K562 treated with DMSO at 1 percent for 12 hours (cell line): Measurements from ENCODE around the gene IFT81. TPM values are rescaled to one million over a fixed set of nuclear protein-coding genes. Genes with fewer than 3 reads are reported as not detected.

ENCODE experiments used
- total RNA-seq: library from RNA; unstranded; fragments of 300-600 nt; gene quantifications from 2 replicates; pipeline ENCODE4 v1.2.3, GENCODE V29; 2022; ENCODE audit not compliant: insufficient read depth

Gene IFT81
- 2.9 and 6.5 TPM in 2 replicates for total RNA-seq

GRCh38 chr12:110124269-110124995, at the start of gene IFT81:
IFT81 (plus strand) TSS chr12:110124357; CDS start chr12:110127381, 3,024 bp downstream.

Other genes with a start within 250 kb of the IFT81 start
- gene GLTP, start 243.8 kb upstream of the IFT81 start, total RNA-seq: 7.2 and 10.9 TPM in 2 replicates
- 13.5 and 25.5 TPM in 2 replicates for gene TCHP, start 224.1 kb upstream of the IFT81 start, total RNA-seq
- gene GIT2, start 128.0 kb upstream of the IFT81 start, total RNA-seq: 5.6 and 22.3 TPM in 2 replicates
- gene ANKRD13A, start 124.9 kb upstream of the IFT81 start, total RNA-seq: 26.2 and 86.8 TPM in 2 replicates
- 14.1 and 28.9 TPM in 2 replicates for gene C12orf76, start 75.8 kb upstream of the IFT81 start, total RNA-seq
- 54.4 and 170 TPM in 2 replicates for gene ATP2A2, start 156.9 kb downstream of the IFT81 start, total RNA-seq